ENCODE results near the gene LY6G6F. TPM values are rescaled to one million over a fixed set of nuclear protein-coding genes. Genes with fewer than 3 reads are reported as not detected.

LY6G6F gene
- total and polyA plus RNA-seq, 2 of the 13 experiments (the other 11 are each of a cell fraction or from before 2014, with no cell fraction given), result not detected

- TF ChIP-seq HNRNPK (IDR thresholded peaks at IDR 0.05; ENCODE audit: low read depth, low read length, poor library complexity, severe bottlenecking), result no peak
- TF ChIP-seq ELF1 (CRISPR knock-in tag; IDR thresholded peaks at IDR 0.05), result peak; percentile 35
- TF ChIP-seq ZNF510 (CRISPR knock-in tag; IDR thresholded peaks at IDR 0.05; ENCODE audit: low read depth), result peak; percentile 98
- peak; percentile 67 for TF ChIP-seq RBAK (CRISPR knock-in tag; IDR thresholded peaks at IDR 0.05)
- 0 out of 2 replicates have a peak, but pooled peaks have one; percentile 57 for TF ChIP-seq ZBTB20 (CRISPR knock-in tag; IDR thresholded peaks at IDR 0.05; ENCODE audit: borderline replicate concordance, low read depth)
- TF ChIP-seq JARID2 (CRISPR knock-in tag; IDR thresholded peaks at IDR 0.05; ENCODE audit: insufficient replicate concordance), result peak; percentile 33
- TF ChIP-seq MEIS1 (CRISPR knock-in tag; IDR thresholded peaks at IDR 0.05; ENCODE audit: borderline replicate concordance), result peak; percentile 95
- TF ChIP-seq ZNF557 (CRISPR knock-in tag; IDR thresholded peaks at IDR 0.05), result peak; percentile 75; the same call in 1 of the 2 replicates
- TF ChIP-seq GTF3A (CRISPR knock-in tag; conservative IDR thresholded peaks at IDR 0.05), result no peak
- TF ChIP-seq HNF4G (IDR thresholded peaks at IDR 0.05; ENCODE audit: borderline replicate concordance, low read depth, low read length), result peak; percentile 96
- no peak; the same call in 1 of the 2 replicates for TF ChIP-seq HNF4G (CRISPR knock-in tag; IDR thresholded peaks at IDR 0.05; ENCODE audit: borderline replicate concordance, low read depth)
- TF ChIP-seq ZNF251 (CRISPR knock-in tag; IDR thresholded peaks at IDR 0.05), result peak; percentile 97; the same call in 1 of the 2 replicates
- peak; percentile 76 for TF ChIP-seq THAP11 (CRISPR knock-in tag; IDR thresholded peaks at IDR 0.05)
- TF ChIP-seq ZNF607 (CRISPR knock-in tag; IDR thresholded peaks at IDR 0.05; ENCODE audit: borderline replicate concordance), result peak; percentile 97
- peak; percentile 98 for TF ChIP-seq RNF2 (conservative IDR thresholded peaks at IDR 0.05; ENCODE audit: low read depth)
- TF ChIP-seq ZBTB37 (CRISPR knock-in tag; IDR thresholded peaks at IDR 0.05), result peak; percentile 70
- peak; percentile 97 for TF ChIP-seq SALL1 (CRISPR knock-in tag; IDR thresholded peaks at IDR 0.05)
- TF ChIP-seq TCF7 (IDR thresholded peaks at IDR 0.05; ENCODE audit: low read depth), result no peak; the same call in 1 of the 2 replicates
- TF ChIP-seq MED1 (CRISPR knock-in tag; IDR thresholded peaks at IDR 0.05), result peak; percentile 91
- no peak; the same call in 1 of the 2 replicates for TF ChIP-seq IRF2 (CRISPR knock-in tag; IDR thresholded peaks at IDR 0.05)
- no peak for TF ChIP-seq FOSL1 (CRISPR knock-in tag; IDR thresholded peaks at IDR 0.05; ENCODE audit: borderline replicate concordance)
- TF ChIP-seq SATB2 (CRISPR knock-in tag; IDR thresholded peaks at IDR 0.05), result peak; percentile 80; the same call in 1 of the 2 replicates
- peak; percentile 94; the same call in 1 of the 2 replicates for TF ChIP-seq ZNF660 (CRISPR knock-in tag; IDR thresholded peaks at IDR 0.05; ENCODE audit: borderline replicate concordance, low read depth)
- peak; percentile 77 for TF ChIP-seq MNT (IDR thresholded peaks at IDR 0.05)
- TF ChIP-seq CREBL2 (CRISPR knock-in tag; IDR thresholded peaks at IDR 0.05; ENCODE audit: borderline replicate concordance), result peak; percentile 88; the same call in 1 of the 2 replicates
- TF ChIP-seq ZNF160 (CRISPR knock-in tag; IDR thresholded peaks at IDR 0.05), result peak; percentile 95
- peak; percentile 78 for TF ChIP-seq POLR2G (IDR thresholded peaks at IDR 0.05; ENCODE audit: low read depth, low read length)
- peak; percentile 97 for TF ChIP-seq ZNF781 (CRISPR knock-in tag; IDR thresholded peaks at IDR 0.05; ENCODE audit: borderline replicate concordance, not compliant biosample characterization)
Measured at GRCh38 chr6:31739639-31740396, 33.2 kb downstream of the LY6G6F start, which contains the start of gene MSH5 (continued).
